CD4-positive, alpha-beta T cell treated with Interleukin-6 at 100 ng/mL for 8 hours (primary cell): ENCODE measurements around the gene CBLIF.
"Not testable (repeated sequence)": the region's sequence is repeated elsewhere in the genome, so short reads cannot be mapped to it uniquely, and the experiment has no call there.

Source experiments
- DNase-seq: peaks from one replicate; pipeline ENCODE4 v3.0.0-alpha.2; 2020; ENCODE audit warnings: mixed read lengths, low spot score

CBLIF gene

DNA sequence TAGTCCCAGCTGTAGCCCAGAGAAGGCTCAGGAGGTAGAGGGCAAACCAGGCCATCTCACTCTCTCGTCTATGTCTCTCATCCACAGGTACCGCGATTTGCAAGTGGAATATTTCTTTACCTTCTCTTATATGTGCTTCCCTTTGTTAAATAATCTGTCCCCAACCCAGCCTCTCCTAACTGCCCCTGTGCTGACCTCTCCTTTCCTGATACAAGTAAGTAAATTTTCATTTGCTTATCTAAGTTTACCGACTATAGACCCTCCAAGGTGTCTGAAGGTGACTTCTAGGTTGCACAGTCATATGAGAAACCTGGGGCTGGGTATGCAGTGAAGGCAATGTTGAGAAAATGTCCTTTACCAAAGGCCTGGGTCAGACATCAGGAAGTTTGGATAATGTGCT, at the start of gene CBLIF:
Gene CBLIF, minus strand, starts transcription at position 101 of the 400 bp plus-strand sequence. Its CDS starts 46 bp downstream, at position 55.
- no peak for DNase-seq

DNA sequence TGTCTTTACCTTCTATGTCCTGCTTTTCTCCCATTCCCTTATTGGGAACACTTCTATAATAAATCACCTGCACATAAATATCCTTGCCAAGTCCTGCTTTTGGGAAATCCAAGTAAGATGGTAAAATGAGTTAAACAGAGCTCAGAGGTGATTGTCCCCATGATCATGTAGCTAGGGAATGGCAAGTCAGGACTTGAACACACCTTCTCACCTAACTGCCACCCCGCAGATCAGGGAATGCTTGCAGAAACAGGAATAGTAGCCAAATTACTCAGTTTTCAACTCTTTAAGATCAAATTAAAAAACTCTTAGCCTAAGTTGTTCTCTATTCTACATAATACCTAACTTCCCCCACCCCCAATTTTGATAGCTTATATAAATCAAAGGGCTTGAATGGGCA, 49.3 kb upstream of the CBLIF start:
- DNase-seq, result no peak

DNA sequence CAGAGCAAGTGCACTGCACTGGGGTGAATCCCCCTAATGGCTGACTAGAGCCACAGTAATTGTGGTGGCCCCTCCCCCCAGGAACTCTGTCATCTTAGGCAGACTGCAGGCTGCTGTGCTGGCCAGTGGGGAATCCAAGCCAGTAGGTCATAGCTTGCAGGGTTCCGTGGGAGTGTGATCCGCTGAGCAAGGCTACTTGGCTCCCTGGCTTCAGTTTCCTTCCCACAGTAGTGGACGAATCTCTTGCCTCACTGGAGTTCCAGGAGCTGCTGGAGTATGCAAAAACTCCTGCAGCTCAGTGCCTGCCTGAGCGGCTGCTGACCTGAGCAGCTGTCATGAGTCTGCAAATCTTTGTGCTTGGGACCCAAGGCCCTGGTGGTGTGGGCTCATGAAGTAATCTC, 46.5 kb upstream of the CBLIF start:
- DNase-seq, result no peak

DNA sequence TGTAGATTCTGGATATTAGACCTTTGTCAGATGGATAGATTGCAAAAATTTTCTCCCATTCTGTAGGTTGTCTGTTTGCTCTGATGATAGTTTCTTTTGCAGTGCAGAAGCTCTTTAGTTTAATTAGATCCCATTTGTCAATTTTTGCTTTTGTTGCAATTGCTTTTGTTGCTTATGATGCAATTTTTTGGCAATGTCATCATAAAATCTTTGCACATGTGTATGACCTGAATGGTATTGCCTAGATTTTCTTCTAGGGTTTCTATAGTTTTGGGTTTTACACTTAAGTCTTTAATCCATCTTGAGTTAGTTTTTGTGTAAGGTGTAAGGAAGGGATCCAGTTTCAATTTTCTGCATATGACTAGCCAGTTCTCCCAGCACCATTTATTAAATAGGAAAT, 41.9 kb upstream of the CBLIF start:
- not testable (repeated sequence) for DNase-seq

DNA sequence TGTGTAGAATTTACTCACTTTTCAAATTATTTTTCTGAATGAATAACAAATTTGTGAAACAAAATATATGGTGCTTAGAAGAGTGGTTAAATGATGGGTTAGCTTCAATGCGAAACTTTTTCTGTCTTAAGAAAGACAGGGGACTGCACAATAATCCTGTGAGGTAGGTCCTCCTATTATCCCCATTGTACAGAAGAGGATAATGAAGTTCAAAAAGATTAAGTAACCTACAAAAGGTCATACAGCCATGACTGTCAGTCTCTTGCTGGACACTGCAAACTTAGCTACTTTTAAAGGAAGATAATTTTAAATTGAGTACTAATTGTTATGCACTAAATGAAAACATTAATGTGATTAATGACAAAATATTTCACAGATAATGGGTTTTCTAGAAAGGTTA, 38.3 kb upstream of the CBLIF start:
- no peak for DNase-seq

DNA sequence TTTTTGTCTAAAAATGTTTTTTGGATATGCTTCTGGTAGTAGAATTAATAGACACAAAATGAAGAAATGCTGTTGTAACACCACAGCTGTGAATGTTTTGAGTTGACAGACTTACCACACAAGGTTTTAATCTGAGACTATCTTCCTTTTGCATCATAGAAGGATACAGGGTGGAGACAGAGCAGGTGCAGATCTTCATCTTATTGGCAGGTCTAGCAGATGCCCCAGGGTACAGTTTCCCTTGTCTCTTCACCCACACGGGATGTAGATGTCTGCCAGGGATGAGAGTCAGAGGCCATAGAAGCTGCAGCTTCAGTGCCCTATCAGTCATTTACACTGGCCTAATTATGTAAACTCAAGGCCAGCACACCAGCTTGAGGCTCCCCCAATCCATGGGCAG, 34.3 kb upstream of the CBLIF start:
- no peak for DNase-seq

DNA sequence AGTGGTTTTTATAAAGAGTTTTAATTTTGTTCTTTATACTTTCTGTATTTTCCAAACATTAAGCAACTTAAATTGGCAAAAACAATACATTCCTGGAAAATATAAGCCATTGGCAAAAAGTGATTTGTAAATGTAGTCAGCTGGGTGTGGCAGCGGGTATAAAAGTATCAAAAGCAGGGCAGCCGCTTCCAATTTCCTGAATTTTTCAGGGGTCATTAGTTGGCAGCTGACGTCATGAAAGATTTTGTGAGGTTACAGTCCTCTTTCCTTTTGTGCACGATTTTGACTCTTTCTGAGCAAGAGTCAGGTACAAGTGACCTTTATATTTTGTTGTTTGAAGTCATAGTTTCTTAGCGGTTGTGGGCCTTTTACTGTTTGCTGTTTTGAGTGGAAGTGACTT, 33.3 kb upstream of the CBLIF start, which contains the start of gene OOSP3:
Gene OOSP3, plus strand, starts transcription at position 208 of the 400 bp plus-strand sequence. Its CDS starts 27 bp downstream, at position 235.
- DNase-seq, result no peak

DNA sequence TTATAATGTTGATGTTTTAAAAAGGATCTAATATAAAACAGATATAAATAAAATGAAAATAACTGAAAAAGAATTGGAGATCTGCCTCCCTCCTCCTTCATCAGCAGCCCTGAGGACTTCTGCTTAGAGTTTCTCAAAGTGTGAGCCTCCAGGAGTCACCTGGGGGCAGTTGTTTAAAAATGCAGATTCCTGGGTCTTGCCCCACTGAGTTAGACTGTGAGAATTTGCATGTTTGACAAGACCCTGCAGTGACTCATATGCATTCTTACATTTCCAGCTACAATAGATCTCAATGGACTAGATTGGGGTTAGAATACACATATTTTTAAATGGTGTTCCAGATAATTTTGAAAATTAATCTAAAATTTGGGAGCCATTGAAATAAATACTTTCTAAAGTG, 32.5 kb upstream of the CBLIF start:
- DNase-seq, result no peak

DNA sequence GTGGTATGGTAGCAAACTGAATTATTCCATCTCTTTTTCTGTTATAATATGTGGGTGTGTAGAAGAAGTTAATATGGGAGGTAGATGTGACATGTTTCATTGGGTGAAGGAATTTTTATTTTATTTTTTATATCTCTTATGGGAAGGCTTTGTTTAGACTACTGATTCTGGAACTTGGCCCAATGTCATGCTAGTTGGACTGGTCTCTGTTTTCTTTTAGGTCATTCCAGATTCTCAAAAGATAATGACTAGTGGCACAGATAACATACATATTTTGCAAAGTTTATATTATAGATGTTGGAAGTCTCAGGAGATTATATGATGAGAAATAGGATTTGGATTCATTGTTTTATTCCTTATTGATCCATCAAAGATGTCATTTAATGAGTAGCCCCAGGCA, 32.0 kb upstream of the CBLIF start:
- DNase-seq, result no peak

DNA sequence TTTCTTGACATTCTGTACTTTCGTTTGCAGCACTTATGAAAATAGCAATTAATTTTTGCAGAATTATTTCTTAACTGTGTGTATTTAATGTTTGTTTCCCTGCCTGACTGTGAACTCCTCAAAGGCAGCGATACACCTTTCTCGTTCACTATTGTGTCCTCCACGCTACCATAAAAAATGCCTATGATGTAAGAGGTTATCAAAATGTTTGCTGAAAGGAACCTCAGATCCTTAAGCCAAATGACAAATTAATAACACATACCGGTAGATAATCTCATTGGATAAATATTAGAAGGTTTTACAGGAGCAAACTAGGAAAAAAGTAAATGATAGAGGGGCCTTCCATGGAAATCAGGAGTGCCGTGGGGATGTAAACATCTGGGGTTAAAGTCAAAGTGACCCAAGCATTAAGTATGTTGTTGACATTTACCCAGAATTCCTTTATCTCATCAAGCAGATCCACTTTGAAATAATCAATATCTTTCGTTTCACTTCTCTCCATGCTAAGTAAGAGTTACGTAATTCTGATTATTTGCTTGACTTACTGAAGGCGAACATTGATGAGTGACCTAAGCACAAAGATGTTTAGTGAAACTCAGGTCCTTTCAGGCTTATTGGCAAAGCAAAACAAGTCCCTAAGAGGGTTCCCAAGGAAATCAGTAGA, 30.7 kb upstream of the CBLIF start:
- DNase-seq, result no peak

DNA sequence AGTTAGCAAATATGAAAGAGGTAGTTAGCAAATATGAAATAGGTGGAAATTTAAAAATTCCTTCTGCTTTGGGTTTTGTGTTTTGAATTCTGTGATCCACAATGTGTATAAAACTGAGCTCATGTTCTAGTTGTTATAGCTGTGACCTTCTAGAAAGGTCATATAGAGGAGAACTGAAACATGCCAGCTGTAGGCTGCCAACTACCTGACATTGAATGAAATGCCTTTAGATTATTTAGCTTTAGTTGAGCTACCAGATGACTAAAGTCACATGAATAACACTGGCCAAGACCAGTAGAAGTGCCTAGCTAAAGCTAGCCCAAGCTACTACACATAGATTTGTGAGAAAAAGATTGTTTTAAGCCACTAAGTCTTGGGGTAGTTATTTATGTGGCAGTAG, 26.8 kb upstream of the CBLIF start:
- no peak for DNase-seq

DNA sequence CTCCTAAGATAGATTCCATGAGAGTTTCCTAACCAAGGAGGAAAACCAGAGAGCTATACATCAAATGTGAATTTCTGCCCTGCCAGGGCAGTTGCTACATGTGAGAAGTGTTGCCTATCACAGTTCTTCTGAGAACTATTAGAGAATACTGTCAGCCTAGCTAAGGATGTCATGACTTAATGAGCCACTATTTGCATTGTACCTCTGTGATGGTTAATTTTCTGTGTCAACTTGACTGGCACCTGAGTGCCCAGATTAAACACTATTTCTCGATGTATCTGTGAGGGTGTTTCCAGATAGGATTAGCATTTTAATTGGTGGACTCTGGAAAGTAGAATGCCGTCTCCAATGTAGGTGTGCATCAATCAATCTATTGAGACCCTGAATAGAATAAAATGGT, 22.6 kb upstream of the CBLIF start:
- DNase-seq, result no peak

DNA sequence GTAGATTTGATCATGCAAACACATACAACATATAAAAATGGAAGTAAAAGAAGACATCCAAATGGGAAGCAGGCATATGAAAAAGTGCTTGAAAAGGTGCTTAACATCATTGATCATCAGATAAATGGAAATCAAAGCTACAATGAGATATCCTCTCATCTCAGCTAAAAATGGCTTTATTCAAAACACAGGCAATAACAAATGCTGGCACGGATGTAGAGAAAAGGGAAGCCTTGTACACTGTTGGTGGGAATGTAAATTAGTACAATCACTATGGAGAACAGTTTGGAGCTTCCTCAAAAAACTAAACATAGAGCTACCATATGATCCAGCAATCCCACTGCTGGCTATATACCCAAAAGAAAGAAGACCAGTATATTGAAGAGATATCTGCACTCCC, 21.5 kb upstream of the CBLIF start:
- DNase-seq, result no peak

DNA sequence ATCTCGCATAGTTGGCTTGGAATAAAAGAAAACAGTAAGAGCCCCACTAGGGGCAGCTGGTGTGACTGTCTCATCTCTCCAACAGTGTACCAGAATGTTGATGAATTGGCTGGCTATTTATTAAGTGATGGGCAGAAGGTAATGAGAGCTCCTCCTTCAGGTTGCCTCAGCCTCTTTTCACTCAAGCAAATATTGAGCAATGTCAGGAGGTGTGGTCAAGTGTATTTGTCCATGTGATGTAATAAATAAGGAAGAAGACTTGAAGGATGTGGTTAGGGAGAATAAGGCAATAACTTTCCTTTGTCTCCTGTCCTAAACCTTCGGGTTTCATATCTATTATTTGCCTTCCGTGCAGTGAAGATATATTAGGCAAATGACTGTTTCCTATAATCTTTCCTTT, 21.1 kb upstream of the CBLIF start, which contains the start of gene TCN1:
Gene TCN1, minus strand, starts transcription at position 91 of the 400 bp plus-strand sequence. Its CDS starts 17 bp downstream, at position 74.
- no peak for DNase-seq

DNA sequence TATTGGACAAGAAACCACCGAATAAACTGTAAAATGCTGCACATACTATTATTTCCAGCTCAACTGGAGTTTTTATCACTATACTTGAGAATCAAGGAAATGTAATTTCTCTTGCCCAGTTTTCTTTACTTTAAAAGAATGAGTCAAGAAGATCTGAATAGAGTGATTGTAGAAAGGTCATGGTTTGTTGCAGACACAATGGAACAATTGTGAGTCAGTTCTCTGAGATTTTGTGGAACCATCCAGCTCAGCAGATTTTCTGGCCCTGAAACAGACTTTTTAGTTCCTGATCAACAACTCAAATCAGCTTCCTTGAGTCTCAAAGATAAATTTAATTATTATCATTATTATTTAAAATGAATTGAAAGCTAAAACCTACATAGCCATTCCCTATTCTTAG, 19.7 kb upstream of the CBLIF start:
- DNase-seq, result no peak

DNA sequence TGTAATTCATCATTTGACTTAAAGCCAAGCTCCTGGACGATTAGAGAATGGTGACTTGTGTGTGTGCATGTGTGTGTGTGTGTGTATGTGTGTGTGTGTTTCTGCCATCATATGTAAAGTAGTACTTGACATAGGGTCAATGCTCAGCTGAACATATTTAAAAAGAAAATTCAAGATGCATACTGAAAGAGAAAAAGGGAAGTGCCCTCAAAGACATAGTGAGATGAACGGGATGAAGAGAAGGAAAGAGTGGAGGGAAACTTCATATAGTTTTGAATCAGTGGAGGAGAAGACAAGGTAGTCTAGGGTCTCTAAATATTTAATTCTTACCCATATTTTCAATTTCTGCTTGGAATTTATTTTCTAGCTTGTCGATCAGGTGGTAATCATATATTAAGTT, 17.0 kb upstream of the CBLIF start:
- no peak for DNase-seq

DNA sequence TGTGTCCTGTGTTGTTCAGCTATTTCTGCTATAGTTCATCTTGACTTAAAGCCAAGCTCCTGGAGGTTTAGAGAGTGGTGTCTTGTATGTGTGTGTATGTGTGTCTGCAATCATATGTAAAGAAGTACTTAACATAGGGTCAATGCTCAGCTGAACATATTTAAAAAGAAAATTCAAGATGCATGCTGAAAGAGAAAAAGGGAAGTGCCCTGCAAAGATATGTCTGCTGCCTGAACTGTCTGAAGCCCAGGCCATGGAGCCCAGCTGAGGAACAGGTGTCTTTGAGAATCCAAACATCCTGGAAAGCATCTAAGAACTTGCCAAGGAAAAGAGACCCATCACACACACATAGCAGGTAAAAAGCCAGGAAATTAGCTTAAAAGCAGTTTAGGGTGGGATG, 14.4 kb upstream of the CBLIF start:
- no peak for DNase-seq

DNA sequence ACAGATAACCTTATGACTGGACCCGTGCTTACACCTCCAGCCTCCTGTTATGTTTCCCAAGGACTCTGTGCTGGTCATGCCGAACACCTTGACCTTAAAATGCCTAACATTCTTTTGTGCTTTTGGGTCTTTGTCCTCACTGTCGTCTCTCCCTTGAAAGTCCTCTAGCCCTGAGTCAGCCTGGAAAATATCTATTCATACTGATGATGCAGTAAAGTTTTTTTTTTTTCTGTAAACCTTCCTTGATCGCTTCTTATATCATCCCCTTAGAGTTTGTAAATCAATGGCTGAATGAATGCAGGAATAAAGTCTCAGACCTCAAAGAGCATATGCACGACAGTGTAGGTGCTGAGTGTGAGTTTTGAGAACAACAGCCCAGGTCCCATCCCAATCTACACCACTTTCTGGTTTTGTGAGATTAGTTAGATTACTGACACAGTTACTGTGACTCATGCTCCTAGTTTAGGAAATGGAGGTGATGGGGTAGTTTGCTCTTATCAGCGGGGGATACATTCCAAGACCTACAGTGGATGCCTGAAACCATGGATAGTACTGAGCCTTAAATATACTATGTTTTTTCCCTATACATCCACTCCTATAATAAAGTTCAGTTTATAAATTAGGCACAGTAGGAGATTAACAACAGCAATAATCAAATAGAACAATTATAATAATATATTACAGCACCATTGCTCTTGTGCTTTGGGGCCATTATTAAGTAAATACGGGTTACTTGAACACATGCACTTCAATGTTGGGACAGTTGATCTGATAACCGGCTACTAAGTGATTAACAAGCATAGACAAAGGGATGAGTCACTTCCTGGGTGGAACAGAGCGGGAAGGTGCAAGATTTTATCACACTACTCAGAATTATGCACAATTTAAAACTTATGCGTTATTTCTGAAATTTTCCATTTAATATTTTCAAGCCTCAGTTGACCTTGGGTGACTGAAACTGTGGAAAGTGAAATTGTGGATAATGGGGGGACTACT, 12.4 kb upstream of the CBLIF start:
- DNase-seq, result peak; percentile 51

DNA sequence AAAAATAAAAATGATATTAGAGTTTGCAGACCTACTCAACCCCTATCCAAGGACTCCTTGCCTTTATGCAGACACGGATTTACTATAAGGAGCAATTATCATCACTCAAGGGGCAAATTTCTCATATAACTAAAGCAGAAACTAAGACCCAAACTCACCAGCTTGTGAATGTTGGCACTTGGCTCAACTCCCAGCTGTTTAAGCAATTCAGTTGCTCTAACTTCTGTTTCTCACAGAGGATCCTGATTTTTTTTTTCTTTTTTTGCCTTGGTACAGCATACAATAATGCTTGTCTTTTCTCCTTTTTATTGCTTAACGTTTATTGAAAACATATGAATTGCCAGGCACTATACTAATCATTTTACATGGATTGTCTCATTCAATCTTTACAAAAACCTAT, 9.6 kb upstream of the CBLIF start:
- DNase-seq, result no peak

DNA sequence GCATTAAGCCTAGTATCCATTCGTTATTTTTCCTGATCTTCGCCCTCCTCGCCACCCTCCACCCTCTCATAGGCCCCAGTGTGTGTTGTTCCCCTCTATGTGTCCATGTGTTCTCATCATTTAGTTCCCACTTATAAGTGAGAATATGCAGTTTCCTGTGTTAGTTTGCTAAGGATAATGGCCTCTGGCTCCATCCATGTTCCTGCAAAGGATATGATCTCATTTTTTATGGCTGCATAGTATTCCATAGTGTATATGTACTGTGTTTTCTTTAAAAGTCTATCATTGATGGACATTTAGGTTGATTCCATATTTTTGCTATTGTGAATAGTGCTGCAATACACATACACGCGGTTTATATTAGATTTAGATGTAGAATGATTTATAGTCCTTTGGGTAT, 6.1 kb upstream of the CBLIF start:
- not testable (repeated sequence) for DNase-seq

DNA sequence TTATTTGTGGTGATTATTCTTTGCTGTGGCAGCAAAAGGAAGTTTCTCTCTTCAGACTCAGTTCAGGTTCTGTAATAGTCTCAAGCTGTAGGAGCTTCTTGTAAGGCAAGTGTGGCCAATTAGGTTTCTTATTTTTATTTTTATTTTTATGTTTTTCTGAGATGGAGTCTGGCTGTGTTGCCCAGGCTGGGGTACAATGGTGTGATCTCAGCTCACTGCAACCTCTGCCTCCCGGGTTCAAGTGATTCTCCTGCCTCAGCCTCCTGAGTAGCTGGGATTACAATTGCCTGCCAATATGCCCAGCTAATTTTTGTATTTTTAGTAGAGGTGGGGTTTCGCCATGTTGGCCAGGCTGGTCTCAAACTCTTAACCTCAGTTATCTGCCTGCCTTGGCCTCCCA, 4.3 kb upstream of the CBLIF start:
- DNase-seq, result not testable (repeated sequence)

DNA sequence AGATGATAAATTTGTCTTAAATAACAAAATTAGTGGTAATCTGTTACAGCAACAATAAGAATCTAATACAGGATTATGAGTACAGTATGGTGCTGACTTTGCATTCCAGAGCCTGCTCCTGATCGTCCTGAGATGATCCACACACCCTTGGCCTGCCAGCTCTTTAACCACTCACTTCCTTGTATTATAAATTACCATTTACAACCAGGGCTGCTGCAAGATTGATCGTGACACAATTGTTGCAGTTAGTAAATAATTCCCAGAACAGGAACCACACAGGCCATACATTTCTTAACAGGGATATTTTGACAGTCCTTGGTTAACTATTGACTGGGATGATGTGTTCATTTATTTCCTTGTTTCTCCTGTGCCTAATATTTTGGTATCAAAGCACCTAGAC, 3.8 kb upstream of the CBLIF start:
- DNase-seq, result no peak

DNA sequence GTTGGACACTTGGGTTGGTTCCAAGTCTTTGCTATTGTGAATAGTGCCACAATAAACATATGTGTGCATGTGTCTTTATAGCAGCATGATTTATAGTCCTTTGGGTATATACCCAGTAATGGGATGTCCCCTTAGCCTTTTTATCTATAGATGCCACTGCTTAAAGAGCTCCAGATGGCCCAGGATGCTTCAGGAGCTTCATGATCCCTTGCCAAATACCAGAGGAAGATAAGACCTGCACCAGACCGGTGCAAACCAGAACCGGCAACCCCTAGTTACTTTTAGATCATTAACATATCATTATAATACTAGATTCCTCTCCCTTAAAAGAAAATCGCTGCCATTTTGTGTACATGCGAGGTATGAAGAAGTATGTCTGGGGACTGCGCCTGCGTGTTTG, 3.1 kb upstream of the CBLIF start:
- not testable (repeated sequence) for DNase-seq
